GM21529 (cell line): ENCODE results near the gene GCHFR.

Experiments
- ATAC-seq: cut with Tn5 transposase; IDR thresholded peaks from one replicate; pipeline ENCODE4 v1.9.1; 2021; ENCODE audit not compliant: unreplicated experiment

The GCHFR gene

DNA sequence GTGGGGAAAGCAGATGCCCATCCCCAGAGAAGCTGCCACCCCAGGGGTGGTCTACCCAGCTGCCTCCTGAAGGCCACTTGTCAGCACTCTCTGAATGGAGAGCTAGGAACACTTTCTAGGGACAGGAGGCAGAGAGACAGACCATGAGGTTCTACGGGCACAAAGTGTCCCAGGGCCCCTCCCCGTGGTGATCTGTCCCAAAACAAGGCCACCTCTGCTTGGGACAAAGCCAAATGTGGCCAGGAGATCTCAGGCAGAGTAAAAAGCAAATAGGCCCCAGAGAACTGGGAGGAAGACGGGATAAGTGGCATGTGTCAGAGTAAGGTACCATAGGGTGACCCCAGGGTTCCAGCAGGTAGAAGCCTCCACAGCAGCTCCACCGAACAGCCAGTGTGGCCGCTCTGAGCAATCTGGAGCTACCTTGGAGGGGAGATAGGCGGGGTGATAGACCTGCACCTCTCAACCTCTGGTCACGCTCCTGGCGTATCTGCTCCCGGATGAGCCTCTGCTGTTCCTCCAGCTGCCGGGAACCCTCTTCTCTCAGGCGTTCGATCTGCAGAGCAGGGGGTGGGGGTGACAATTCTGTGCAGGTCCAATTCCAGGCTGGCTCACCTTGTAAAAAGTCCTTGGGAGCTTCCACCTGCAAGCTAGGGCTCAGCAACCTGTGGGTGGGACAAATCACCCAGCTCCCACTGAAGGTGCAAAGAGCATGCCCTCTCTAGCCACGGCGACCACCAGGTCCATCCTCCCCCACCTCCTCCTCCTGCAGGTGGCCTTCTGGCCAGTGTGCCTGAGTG is 12.1 kb downstream of the GCHFR start:
- ATAC-seq: no peak

DNA sequence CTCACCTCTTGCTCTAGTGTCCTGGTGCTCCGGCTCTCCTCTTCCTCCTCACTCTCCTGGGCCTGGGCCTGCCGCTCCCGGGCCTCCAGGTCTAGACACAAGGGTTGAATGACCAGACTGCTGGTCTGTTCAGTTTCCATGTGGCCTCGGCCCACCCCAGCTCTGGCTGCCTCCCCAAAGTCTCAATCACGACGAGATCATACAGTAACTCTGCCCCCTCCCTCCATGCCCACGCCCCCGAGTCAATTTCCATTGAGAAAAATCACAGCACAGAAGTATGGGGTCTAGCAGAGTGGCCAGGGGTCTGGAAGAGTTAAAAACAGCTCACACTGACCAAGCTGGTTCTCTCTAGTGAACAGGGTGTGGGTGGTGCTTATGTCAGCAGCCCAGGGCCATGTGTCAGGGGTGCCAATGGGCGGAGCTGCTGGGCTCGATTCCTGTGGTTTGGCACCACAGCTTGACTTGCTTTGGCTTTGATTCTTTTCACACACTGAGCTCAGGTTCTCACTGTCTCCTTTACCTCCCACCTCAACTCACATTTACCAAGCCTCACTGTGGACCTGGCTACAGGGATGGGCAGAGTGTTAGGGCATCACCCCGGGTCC is 12.8 kb downstream of the GCHFR start:
- no peak for ATAC-seq

DNA sequence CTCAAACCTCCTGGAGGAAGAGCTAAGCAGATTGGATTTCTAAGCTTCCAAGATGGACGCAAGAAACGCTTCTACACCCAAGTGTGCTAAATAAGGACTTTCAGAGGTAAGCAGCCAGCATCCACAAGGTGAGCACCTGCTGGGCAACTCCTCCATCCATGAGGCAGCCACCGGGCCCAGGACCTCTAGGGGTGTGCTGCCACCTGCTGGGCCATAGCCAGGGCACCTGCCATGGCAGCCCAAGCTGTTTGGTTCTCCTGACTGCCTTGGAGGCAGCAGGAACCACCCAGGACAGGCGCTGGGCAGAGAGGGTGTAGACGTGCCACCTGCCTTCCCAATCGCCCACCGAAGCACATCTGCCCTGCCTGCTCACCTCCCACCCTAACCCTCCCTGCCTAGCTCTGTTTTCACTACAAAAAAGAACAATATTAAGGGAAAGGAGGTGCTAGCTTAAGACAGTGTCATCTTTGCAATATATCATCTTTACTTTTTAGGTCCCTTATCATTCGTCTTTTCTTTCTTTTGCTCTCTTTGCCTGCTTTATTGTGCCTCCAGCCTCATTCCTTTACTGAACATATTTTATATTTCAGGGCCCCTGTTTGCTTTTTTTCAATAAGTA is 18.9 kb downstream of the GCHFR start:
- peak; percentile 79 for ATAC-seq

DNA sequence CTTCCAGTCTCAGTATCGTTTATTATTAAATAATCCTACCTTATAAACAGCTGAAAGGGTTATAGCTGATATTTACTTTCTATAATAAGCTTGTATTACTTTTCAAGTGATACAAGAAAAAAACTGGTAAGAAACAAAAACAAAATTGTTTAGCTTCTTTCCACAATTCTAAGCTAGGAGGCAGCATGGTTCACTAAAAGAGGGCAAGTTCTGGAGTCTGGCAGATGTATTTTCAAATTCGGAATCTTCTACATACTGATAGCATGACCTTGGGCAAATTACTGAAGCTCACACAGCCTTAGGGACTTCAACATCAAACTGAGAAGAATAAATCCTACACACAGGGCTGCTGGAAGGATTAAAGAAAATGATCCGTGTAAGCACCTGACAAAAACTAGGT is 21.3 kb downstream of the GCHFR start:
- ATAC-seq: no peak

DNA sequence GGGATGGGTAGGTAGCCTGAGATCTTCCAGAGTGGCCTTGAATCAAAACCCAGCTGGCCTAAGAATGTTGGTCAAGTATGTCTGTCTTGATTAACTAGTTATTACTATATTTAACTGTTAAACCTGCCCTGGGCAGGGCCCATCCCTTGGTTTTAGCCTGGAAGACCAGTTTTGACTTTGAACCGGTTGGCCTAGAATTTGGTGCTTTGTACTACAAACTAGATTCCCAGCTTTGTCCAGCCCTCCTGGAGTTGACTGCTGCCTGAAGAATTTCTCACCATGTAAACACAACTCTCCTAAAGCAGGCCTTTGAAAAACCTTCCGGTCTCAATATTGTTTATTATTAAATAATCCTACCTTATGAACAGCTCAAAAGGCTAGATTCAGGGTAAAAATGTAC is 21.9 kb downstream of the GCHFR start:
- ATAC-seq: no peak

DNA sequence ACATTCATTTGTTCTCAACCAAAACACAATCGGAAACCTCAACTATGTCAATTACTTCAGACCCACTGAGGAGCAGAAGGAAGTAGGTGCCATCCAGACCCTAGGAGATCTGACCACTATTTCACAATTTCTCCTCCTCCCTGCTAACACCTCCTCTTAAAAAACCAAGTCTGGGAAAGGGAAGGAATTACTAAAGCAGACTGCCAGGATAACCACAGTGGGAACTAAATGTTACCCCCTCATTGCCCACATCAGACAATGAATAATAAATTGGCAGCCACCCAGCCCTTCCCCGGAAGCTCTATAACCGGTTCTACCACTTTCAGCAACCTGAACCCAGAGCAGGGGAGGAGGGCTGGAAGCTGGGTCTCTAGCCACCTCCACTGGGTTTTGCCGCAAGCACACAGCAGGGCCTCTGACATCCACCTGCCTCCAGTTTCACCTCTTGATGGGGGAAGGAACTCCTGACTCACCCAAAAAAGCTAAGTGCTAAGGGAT is 23.5 kb downstream of the GCHFR start:
- ATAC-seq: no peak

DNA sequence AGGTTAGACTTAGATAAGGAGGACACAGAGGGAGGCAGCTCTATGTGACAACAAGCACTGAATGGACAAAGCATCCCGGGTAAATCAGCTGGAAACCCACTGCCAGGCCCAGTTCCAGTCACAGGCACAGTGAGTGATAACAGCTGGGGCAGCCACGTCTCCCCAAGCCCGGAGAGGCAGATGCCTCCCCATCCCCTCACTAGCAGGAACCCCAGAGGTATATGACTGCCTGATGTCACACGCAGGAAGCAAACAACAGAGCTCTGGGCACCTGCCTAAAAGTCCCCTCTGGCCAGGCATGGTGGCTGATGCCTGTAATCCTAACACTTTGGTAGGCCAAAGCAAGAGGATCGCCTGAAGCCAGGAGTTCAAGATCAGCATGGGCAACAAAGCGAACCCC is 24.1 kb downstream of the GCHFR start:
- no peak for ATAC-seq

DNA sequence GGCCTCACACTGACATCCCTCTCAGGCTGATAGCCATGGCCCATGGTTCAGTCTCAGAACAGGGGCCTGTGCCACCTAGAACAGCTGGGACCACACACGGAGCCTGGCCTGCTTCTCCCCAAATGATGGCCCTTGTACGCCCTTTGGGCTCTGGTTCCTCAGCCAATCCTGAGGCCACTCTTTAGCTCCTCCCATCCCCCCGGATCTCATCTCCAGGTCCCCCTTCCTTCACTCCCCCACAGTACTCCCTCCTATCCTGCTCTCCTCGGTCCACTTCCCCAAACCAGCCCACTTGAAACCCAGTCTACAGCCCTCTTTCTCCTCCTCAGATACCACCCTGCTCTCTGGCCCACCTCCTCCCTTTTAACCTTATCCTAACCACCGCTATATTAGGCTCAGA is 25.3 kb downstream of the GCHFR start:
- no peak for ATAC-seq

DNA sequence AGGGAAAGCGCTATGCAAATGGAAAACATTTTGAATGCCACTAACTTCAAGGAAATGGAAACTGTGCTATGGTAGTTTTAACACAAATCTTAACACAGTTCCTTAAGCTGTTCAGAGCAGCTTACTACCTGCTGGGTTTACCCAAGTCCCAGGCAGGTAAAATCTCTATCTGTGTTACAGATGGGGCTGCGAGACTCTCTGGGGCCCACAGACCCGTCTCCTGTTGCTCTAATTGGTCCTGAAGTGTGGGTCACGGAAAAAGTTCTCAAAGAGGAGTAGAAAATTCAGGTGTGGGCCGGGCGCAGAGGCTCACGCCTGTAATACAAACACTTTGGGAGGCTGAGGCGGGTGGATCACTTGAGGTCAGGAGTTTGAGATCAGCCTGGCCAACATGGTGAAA is 26.1 kb downstream of the GCHFR start:
- ATAC-seq: no peak

DNA sequence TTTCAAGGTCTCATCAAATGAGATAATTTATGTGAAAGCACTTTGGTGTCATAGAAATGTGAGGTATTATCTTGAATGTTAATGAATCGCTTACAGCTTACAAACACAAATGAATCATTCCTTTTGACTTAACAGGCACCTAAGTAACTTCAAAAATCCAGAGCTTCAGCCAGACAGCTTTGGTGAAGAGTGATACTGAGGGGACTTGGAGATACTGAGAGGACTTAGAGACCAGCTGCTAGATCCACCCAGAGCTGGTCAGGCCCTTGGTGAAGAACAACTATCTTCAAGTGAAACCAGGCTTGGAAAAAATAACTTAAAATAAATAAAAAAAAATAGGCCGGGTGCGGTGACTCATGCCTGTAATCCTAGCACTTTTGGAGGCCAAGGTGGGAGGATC is 26.9 kb downstream of the GCHFR start:
- ATAC-seq: no peak

DNA sequence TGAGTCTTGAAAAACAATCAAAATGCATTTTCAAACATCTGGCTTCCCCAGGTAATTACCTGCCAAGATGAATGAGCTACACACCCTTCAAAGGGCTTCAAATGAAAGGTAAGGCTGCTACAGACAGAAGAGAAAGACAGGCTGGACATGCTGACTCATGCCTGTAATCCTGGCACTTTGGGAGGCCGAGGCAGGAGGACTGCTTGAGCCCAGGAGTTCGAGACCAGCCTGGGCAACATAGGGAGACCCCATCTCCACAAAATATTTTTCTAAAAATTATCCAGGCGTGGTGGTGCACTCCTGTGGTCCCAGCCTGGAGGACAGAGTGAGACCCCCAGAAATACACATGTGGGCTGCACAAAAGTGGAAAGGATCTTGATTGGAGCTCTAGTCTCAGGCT is 28.5 kb downstream of the GCHFR start:
- ATAC-seq: no peak

DNA sequence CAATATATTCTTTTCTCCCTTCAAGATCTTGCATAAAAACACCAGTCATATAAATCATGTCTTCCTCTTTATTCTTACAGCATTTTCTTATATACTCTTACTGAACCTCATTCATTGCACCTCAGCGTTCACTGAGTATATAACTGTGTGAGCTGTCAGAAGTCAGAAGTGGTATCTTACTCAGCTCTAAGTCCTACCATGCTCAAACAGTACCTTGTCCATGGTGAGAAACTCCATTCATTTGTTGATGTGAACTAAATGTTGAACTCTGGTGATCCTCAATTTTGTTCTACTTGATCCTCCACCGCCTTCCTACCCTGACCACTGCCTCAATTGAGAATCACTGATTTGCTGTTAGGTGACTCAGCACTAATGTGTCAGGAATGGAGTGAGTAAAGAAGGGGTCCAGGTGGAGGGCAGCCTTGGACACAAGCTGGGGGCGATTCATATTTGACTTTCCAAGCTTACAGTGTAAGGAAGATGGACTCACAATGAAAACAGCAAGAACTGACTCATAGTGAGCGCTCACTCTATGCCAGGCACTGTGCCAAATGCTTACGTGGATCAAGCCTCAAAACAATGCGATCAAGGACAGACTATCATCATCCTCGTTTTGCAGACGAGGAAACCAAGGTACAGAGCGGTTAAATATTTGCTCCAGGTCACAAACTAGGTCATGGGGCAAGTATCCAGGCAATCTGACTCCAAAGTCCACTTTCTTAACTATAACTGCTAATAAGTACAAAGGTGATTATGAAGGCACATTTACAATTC is 29.5 kb downstream of the GCHFR start:
- no peak for ATAC-seq

DNA sequence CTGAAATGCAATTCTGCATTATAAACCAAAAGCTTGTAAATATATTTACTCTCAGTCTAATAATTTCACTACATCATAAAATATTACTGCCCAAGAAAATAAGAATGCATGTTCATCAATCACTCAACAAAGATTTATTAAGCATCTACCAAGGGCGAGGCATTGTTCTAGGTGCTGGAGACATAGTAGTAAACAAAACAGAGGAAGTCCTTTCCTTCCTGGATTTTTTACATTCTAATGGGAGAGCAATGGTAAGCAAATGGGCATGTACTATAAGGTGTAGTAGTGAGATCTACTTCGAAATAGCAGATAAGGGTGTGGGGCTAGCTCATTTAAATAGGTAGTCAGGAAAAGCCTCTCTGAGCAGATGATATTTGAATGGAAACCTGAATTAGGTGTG is 32.2 kb downstream of the GCHFR start:
- ATAC-seq: no peak

DNA sequence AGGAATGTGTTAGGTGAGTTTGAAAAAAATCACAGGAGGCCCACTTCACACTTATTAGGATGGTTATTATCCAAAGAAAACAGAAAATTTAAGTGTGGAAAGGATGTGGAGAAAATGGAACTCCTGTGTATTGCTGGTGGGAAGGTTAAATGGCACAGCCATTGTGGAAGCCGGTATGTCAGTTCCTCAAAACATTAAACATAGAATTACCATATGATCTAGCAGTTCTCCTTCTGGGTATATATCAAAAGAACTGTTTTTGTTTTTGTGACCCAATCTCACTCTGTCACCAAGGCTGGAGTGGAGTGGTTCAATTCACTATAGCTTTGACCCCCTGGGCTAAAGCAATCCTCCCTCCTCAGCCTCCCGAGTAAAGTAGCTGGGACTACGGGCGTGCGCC is 32.6 kb downstream of the GCHFR start:
- ATAC-seq: no peak

DNA sequence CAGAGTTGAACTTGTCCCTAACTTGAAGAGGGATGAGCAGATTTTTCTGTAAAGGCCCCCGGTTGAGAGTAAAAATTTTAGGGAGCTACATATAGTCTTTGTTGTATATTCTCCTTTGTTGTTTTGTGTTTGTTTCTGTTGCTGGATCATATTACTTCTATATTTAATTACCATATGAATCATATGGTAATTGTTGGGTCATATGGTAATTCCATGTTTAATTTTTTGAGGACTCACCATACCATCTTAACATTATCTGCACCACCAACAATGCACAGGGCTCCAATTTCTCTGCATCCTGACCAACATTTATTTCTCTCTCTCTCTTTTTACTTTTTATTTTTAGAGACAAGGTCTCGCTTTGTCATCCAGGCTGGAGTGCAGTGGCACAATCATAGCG is 35.7 kb downstream of the GCHFR start:
- no peak for ATAC-seq

DNA sequence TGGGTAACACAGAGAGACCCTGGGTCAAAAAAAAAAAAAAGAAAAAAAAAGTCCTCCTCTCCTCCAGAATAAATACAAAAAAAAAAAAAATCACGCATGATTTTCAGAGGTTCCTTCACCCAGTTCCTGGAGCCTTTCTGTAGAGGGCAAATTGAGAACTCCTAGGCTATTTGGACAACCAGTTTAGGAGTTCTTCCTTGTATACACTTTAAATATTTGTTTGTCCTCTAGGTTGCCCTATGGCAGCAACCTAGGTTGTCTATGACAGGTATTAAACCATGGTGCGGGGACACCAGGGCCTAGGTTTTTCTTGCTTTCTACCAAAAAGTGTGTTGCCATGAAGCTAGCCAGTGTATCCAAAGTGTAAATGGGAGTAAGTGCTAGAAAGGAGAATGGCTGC is 39.2 kb downstream of the GCHFR start:
- no peak for ATAC-seq

DNA sequence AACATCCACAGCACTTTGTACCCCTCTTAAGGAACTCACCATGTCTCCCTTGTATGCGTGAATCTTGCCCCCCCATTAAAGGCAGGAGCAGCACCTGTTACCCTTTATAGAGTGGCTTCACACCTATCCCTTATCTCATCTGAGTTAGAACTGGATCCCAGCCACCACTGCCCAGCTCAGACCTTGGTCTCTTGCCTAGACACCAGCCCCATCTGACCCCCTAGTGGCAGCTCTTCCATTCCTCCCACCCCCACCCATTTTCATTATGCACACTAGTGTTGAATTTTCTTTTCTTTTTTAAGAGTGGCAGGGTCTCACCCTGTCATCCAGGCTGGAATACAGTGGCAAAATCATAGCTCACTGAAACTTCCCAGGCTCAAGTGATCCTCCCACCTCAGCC is 39.8 kb downstream of the GCHFR start:
- ATAC-seq: no peak

DNA sequence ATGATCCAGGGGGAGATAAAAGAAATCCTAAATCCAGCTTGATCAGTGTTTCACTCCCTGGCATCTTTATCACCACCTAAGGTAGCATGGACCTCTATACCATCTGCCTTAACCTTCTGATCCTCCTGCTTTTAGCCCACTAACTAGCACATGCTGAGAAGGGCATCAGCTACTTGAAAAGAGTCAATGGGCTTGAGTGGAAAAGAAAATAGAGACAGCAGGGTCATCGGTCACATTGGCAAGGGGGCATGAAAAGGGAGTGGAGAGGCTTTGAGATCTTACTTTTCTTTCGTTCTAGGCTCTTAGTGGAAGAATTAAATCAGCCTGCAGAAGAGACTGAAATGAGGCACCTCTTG is 42.8 kb downstream of the GCHFR start:
- ATAC-seq: no peak

DNA sequence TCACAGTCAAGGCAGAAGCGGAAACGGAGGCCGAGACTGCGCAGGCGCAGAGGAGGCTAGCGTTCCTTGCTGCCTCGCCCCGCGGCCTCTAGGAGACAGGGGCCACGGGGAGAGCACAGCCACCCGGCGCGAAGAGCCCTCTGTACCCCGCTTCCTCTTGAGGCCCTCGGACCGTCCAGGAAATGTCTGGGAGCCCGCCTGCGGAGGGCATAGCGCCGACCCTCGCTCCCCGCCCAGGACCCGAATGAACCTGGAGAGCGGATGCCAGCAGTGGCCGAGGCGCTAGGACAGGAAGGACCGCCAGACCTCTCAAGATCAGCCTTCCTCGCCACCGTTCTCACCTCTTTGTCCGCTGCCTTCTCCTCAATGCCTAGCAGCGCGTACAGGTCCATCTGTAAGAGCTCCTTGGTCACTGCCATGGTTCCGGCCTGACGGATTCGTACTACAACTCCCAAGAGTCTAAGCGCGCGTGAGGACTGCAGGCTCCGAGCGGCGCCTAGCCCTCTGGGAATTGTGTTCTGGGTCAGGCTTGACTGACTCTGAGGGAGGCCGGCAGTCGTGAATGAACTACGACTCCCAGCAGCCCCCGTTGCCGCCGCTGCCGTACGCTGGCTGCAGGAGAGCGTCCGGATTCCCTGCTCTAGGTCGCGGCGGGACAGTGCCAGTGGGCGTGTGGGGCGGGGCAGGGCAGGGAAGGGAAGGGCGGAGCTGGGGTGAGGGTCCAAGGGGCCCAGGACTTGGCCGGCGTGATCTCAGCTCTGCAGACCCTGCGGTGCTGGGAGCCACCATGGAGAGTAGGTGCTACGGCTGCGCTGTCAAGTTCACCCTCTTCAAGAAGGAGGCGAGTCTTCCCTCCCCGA is 43.4 kb downstream of the GCHFR start, which contains the start of the genes DNAJC17 and ZFYVE19:
Gene DNAJC17, minus strand, starts transcription at position 446 of the 860 bp plus-strand sequence. Its CDS starts 27 bp downstream, at position 419.
Gene ZFYVE19, plus strand, starts transcription at position 62 of the 860 bp plus-strand sequence. Its CDS starts 501 bp downstream, at position 563.
- peak; percentile 94 for ATAC-seq

DNA sequence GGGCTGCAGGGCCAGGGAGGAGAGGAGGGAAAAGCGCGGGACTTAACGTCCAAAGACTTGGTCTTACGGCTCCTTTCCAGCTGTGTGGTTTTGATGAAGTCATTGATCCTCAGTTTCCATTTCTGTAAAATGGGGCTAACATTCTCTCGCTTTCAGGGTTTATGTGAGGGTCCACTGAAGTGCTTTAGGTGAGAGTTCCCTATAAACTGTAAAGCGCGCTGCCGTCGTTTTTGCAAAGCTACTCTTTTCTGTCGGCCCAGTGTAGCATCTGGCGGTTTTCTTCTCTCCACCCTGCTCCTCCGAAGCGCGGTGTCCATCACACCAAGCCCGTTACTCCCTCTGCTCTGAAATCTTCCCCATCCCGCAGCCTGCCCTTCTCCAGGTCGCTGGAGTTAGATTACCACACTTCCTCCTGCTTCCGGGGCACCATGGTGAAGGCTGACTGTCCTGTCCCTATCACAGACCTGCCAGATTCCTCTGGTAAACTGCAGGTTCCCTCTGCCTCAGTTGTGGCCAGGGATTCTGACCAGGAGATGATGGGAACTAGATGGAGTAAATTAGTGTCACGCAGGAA is 44.1 kb downstream of the GCHFR start:
- no peak for ATAC-seq
